Astrocyte (in vitro differentiated cells and primary cell): ENCODE measurements around the gene STYK1. TPM values are rescaled to one million over a fixed set of nuclear protein-coding genes. Genes with fewer than 3 reads are reported as not detected.
A peak's percentile ranks its signal among the peaks of the same experiment; 100 is the strongest.

Source experiments
- DNase-seq: peaks from one replicate; pipeline ENCODE4 v3.0.0-alpha.2; 2010; ENCODE audit warnings: low read depth
- FAIRE-seq: peaks from 2 replicates; lab custom pipeline; 2011; peaks lifted over from hg19 to GRCh38; lab: Jason Lieb, UNC
- H2AFZ ChIP-seq: 2 replicates; pipeline ENCODE4 v1.6.0; 2012; ENCODE audit warnings: low read depth, low read length, inconsistent platforms
- H3K27ac ChIP-seq: 2 replicates; pipeline ENCODE4 v1.5.1; 2011; ENCODE audit warnings: low read depth, low read length, inconsistent platforms
- H3K27me3 ChIP-seq: 2 replicates; pipeline ENCODE4 v1.6.0; 2011; ENCODE audit warnings: low read length, inconsistent platforms; ENCODE audit not compliant: insufficient read depth
- H3K36me3 ChIP-seq: 2 replicates; pipeline ENCODE4 v1.5.1; 2011; ENCODE audit warnings: low read length, inconsistent platforms; ENCODE audit not compliant: insufficient read depth
- H3K4me1 ChIP-seq: 2 replicates; pipeline ENCODE4 v1.5.1; 2011; ENCODE audit warnings: low read length, inconsistent platforms; ENCODE audit not compliant: insufficient read depth
- H3K4me2 ChIP-seq: 2 replicates; pipeline ENCODE4 v1.6.0; 2012; ENCODE audit warnings: low read length, inconsistent platforms
- H3K4me3 ChIP-seq: 2 replicates; pipeline ENCODE4 v1.5.1; 2011; ENCODE audit warnings: low read depth, mild to moderate bottlenecking, low read length, inconsistent platforms; ENCODE audit not compliant: insufficient read depth
- H3K79me2 ChIP-seq: 2 replicates; pipeline ENCODE4 v1.6.0; 2012; ENCODE audit warnings: mild to moderate bottlenecking, low read length, inconsistent platforms; ENCODE audit not compliant: insufficient read depth
- H3K9ac ChIP-seq: 2 replicates; pipeline ENCODE4 v1.6.0; 2012; ENCODE audit warnings: mild to moderate bottlenecking, low read length, inconsistent platforms
- H3K9me3 ChIP-seq: 2 replicates; pipeline ENCODE4 v1.5.1; 2012; ENCODE audit warnings: low read depth, mild to moderate bottlenecking, low read length, inconsistent platforms; ENCODE audit not compliant: insufficient read depth
- H4K20me1 ChIP-seq: 2 replicates; pipeline ENCODE4 v1.6.0; 2012; ENCODE audit warnings: low read length, inconsistent platforms; ENCODE audit not compliant: insufficient read depth
- H3K27ac Mint-ChIP-seq: one replicate; pipeline ENCODE4 v1.8.0; 2021; ENCODE audit warnings: mild to moderate bottlenecking, mixed read lengths; ENCODE audit not compliant: unreplicated experiment
- H3K27me3 Mint-ChIP-seq: one replicate; pipeline ENCODE4 v1.8.0; 2021; ENCODE audit warnings: low read depth, mixed read lengths; ENCODE audit not compliant: unreplicated experiment
- H3K36me3 Mint-ChIP-seq: one replicate; pipeline ENCODE4 v1.8.0; 2021; ENCODE audit warnings: low read depth, mixed read lengths; ENCODE audit not compliant: unreplicated experiment
- H3K4me1 Mint-ChIP-seq: one replicate; pipeline ENCODE4 v1.8.0; 2021; ENCODE audit warnings: low read depth, mixed read lengths; ENCODE audit not compliant: unreplicated experiment
- H3K4me3 Mint-ChIP-seq: one replicate; pipeline ENCODE4 v1.8.0; 2021; ENCODE audit warnings: mild to moderate bottlenecking, moderate library complexity, mixed read lengths; ENCODE audit not compliant: unreplicated experiment
- H3K9me3 Mint-ChIP-seq: one replicate; pipeline ENCODE4 v1.8.0; 2021; ENCODE audit warnings: mild to moderate bottlenecking, mixed read lengths; ENCODE audit not compliant: unreplicated experiment
- EZH2 ChIP-seq: IDR thresholded peaks from 2 replicates; pipeline ENCODE4 v1.6.1; 2012; ENCODE audit warnings: mild to moderate bottlenecking, low read length, inconsistent platforms; ENCODE audit not compliant: insufficient read depth
- total RNA-seq: library from RNA; stranded (reverse); gene quantifications from 2 replicates; pipeline ENCODE4 v1.2.1, GENCODE V29; 2021
- TF ChIP-seq, protein P1 (sequence below): IDR thresholded peaks from 2 replicates; pipeline ENCODE4 v1.5.1; 2011; ENCODE audit warnings: low read depth, mild to moderate bottlenecking, inconsistent platforms, low read length, moderate library complexity; ENCODE audit not compliant: insufficient read depth

STYK1 gene
- total RNA-seq, 1 donor from 2014 or later: 2.9 TPM

DNA sequence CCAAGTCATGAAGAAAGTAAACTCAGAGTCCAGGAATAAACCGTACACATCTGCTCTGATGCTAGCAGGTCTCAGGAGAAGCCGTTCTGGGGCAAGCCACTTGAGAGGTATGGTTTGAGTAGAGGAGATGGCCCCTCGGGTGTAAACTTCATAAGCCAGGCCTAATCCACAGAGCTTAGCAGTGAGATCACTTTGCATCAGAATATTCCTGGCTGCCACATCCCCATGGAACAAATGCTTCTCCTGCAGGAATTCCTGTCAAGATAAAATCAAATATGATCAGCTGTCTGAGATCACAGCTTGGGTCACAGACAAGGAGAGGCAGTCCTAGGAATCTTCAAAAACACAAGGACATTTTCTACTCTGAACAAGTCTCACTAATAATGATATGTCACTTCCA, 49.2 kb downstream of the STYK1 start:
- TF ChIP-seq EZH2: no peak
- TF ChIP-seq, protein P1, sequence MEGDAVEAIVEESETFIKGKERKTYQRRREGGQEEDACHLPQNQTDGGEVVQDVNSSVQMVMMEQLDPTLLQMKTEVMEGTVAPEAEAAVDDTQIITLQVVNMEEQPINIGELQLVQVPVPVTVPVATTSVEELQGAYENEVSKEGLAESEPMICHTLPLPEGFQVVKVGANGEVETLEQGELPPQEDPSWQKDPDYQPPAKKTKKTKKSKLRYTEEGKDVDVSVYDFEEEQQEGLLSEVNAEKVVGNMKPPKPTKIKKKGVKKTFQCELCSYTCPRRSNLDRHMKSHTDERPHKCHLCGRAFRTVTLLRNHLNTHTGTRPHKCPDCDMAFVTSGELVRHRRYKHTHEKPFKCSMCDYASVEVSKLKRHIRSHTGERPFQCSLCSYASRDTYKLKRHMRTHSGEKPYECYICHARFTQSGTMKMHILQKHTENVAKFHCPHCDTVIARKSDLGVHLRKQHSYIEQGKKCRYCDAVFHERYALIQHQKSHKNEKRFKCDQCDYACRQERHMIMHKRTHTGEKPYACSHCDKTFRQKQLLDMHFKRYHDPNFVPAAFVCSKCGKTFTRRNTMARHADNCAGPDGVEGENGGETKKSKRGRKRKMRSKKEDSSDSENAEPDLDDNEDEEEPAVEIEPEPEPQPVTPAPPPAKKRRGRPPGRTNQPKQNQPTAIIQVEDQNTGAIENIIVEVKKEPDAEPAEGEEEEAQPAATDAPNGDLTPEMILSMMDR: no peak
- Histone ChIP-seq H3K79me2 (no peaks in the 10 kb centered on the region), H3K4me1 (no peaks in the 10 kb centered on the region), H3K27ac (no peak overlapping the region), H3K9ac (no peak overlapping the region), H3K27me3 (no peaks in the 10 kb centered on the region), H3K4me3 (no peak overlapping the region), H3K4me2 (no peak overlapping the region), H2AFZ (no peak overlapping the region), H3K9me3 (no peaks in the 10 kb centered on the region), H3K36me3 (no peaks in the 10 kb centered on the region), H4K20me1 (no peaks in the 10 kb centered on the region)
- no peak overlapping the region for H3K4me3 Mint-ChIP-seq
- FAIRE-seq (no peak), DNase-seq (no peak)
- peaks cover 12% of the 10 kb centered on the region for H3K4me1 Mint-ChIP-seq
- no peaks in the 10 kb centered on the region for H3K9me3 Mint-ChIP-seq
- H3K27me3 Mint-ChIP-seq: no peaks in the 10 kb centered on the region
- no peaks in the 10 kb centered on the region for H3K36me3 Mint-ChIP-seq
- no peak overlapping the region for H3K27ac Mint-ChIP-seq

DNA sequence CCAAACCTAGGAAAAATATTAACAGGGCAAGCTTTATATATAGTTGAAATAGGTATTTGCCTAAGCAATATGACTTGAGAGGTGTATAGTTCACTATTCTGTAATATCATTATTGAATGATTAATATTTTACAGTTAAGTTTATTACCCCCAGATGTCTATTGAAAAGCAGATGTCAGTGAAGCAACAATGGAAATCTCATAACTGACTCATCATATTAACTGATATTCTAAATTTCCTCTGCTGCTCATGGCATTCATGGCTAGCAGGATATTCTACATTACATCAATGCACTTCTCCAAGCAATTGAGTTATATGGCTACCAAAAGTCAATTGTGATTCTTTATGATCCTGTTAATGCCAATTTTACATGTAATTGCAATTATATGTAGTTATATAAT, 50.7 kb downstream of the STYK1 start:
- no peak overlapping the region for H3K27ac Mint-ChIP-seq
- no peaks in the 10 kb centered on the region for H3K36me3 ChIP-seq
- H3K27me3 ChIP-seq: no peaks in the 10 kb centered on the region
- no peaks in the 10 kb centered on the region for H3K9me3 Mint-ChIP-seq
- no peak overlapping the region for H3K4me3 Mint-ChIP-seq
- H3K27me3 Mint-ChIP-seq: no peaks in the 10 kb centered on the region
- H3K9me3 ChIP-seq: no peaks in the 10 kb centered on the region
- no peaks in the 10 kb centered on the region for H4K20me1 ChIP-seq
- peaks cover 6% of the 10 kb centered on the region for H3K4me1 ChIP-seq
- H3K9ac ChIP-seq: no peak overlapping the region
- H3K4me2 ChIP-seq: no peak overlapping the region
- DNase-seq: no peak
- TF ChIP-seq, protein P1: no peak
- TF ChIP-seq EZH2: no peak
- no peaks in the 10 kb centered on the region for H3K36me3 Mint-ChIP-seq
- H3K4me3 ChIP-seq: no peak overlapping the region
- FAIRE-seq: no peak
- no peaks in the 10 kb centered on the region for H3K79me2 ChIP-seq
- H2AFZ ChIP-seq: no peak overlapping the region
- H3K27ac ChIP-seq: no peak overlapping the region
- peaks cover 25% of the 10 kb centered on the region for H3K4me1 Mint-ChIP-seq

DNA sequence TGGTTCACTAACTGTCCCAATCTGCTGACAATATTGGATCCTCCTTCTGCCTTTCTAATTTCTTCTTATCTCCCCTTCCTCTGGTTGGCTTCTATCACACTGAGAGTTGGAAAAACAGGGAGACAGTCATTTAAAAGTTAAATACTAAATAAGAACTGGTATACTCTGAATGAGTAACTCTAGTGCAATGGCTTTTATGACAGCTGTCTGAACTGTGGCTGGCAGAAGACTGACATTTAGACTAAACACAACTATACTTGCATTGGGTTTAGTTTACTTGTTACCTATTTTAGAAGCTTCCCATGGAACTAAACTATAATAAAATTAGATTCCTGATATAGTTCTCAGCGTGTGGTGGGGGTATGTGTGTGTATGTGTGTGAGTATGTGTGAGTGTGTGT, 52.6 kb downstream of the STYK1 start:
- H3K4me1 Mint-ChIP-seq: peaks cover 34% of the 10 kb centered on the region
- Histone ChIP-seq H3K9me3 (no peaks in the 10 kb centered on the region), H3K79me2 (no peaks in the 10 kb centered on the region), H3K9ac (no peak overlapping the region), H3K4me1 (peaks cover 10% of the 10 kb centered on the region), H3K27ac (no peak overlapping the region), H4K20me1 (no peaks in the 10 kb centered on the region), H3K4me3 (no peak overlapping the region), H3K4me2 (no peak overlapping the region), H2AFZ (no peak overlapping the region), H3K36me3 (no peaks in the 10 kb centered on the region), H3K27me3 (no peaks in the 10 kb centered on the region)
- peak overlapping the region; percentile 74 for H3K27ac Mint-ChIP-seq
- H3K36me3 Mint-ChIP-seq: no peaks in the 10 kb centered on the region
- FAIRE-seq (no peak), DNase-seq (no peak)
- H3K27me3 Mint-ChIP-seq: no peaks in the 10 kb centered on the region
- no peak overlapping the region for H3K4me3 Mint-ChIP-seq
- no peaks in the 10 kb centered on the region for H3K9me3 Mint-ChIP-seq
- TF ChIP-seq, protein P1: no peak
- TF ChIP-seq EZH2: no peak
